IPS-18a (cell line): Measurements from ENCODE around the gene MLLT10.
"Not testable (repeated sequence)": the region's sequence is repeated elsewhere in the genome, so short reads cannot be mapped to it uniquely, and the experiment has no call there.

Experiments
- H3K27ac ChIP-seq: one replicate; pipeline ENCODE4 v1.5.1; 2013; ENCODE audit warnings: low read length
- H3K27me3 ChIP-seq: one replicate; pipeline ENCODE4 v1.6.1; 2013; ENCODE audit warnings: mild to moderate bottlenecking, low read length; ENCODE audit not compliant: control insufficient read depth, insufficient read depth
- H3K36me3 ChIP-seq: one replicate; pipeline ENCODE4 v1.6.1; 2013; ENCODE audit warnings: low read depth, low read length; ENCODE audit not compliant: control insufficient read depth
- H3K4me1 ChIP-seq: one replicate; pipeline ENCODE4 v1.6.1; 2013; ENCODE audit warnings: low read depth, low read length; ENCODE audit not compliant: control insufficient read depth
- H3K4me3 ChIP-seq: one replicate; pipeline ENCODE4 v1.5.1; 2013; ENCODE audit warnings: low read length
- H3K9ac ChIP-seq: one replicate; pipeline ENCODE4 v1.6.1; 2013; ENCODE audit warnings: mild to moderate bottlenecking, low read length, moderate library complexity
- H3K9me3 ChIP-seq: one replicate; pipeline ENCODE4 v1.6.1; 2013; ENCODE audit warnings: low read depth, low read length; ENCODE audit not compliant: control insufficient read depth

MLLT10 gene

DNA sequence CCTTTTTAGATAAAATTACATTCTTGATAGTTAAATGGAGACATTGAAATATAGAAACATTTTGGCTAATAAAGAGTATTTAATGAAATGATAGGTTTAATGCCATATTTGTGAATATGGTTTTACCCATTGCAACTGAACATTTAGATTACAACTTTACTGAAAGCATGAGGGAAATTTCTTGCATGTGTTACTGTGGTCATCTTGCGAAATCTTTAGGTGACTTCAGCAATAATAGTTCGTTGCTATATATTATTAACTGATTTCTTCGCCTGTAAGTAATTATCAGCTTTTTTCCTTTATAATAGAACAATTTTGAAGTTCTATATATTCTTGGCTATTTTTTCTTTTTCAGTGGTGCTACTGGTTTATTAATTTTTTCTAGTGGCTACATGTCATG lies 83.2 kb downstream of the MLLT10 start:
- Histone ChIP-seq H3K27ac (no peak overlapping the region), H3K9ac (no peak overlapping the region), H3K4me3 (no peak overlapping the region), H3K36me3 (peaks cover 3% of the 10 kb centered on the region), H3K27me3 (no peaks in the 10 kb centered on the region), H3K9me3 (no peaks in the 10 kb centered on the region), H3K4me1 (no peaks in the 10 kb centered on the region)

GRCh38 chr10:21623291-21623690 lies 89.3 kb downstream of the MLLT10 start:
- Histone ChIP-seq H3K36me3 (peaks cover 14% of the 10 kb centered on the region), H3K4me3 (no peak overlapping the region)

GRCh38 chr10:21624421-21624820 lies 90.4 kb downstream of the MLLT10 start:
- H3K27ac ChIP-seq, H3K9me3 ChIP-seq, H3K27me3 ChIP-seq, H3K4me1 ChIP-seq, H3K4me3 ChIP-seq, H3K9ac ChIP-seq: not testable (repeated sequence)
- peaks cover 14% of the 10 kb centered on the region for H3K36me3 ChIP-seq

More at GRCh38 chr10:21623291-21623690, 89.3 kb downstream of the MLLT10 start:
- H3K9me3 ChIP-seq = no peaks in the 10 kb centered on the region
- H3K27ac ChIP-seq = no peak overlapping the region
- H3K27me3 ChIP-seq = no peaks in the 10 kb centered on the region
- H3K4me1 ChIP-seq = no peaks in the 10 kb centered on the region
- H3K9ac ChIP-seq = no peak overlapping the region

- Histone ChIP-seq H3K27me3 (no peaks in the 10 kb centered on the region), H3K4me1 (no peaks in the 10 kb centered on the region), H3K27ac (no peak overlapping the region), H3K36me3 (peaks cover 15% of the 10 kb centered on the region), H3K9ac (no peak overlapping the region), H3K9me3 (no peaks in the 10 kb centered on the region), H3K4me3 (no peak overlapping the region)
Measured at GRCh38 chr10:21624951-21625350, 90.9 kb downstream of the MLLT10 start.

DNA sequence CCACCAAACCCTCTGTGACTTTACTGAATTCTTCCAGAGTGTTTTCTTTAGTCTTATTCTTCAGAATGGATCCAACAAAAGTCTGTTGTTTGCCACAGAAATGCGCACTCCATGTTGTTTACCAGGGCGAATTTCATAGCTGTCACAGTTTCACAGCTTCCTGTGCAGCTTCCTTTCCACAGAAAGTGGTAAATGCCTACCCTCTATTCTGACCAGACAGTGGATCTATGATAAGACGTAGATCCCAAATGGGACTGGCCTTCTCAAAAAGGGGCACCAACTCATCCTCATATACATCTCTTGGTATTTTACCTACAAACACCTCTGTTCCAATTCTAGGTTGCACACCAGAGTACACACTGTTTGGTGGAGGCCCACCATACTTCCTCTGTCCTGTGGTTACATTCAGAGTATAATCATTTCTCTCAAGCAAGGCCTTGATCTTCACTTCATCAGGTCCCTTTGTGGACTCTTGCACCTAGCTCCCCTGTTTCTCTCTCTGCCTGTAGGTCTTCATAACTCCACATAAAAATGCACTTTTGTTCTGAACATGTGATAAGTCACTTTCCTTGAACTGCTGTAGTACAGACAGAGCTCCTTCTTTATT lies 91.7 kb downstream of the MLLT10 start:
- Histone ChIP-seq H3K27me3 (no peaks in the 10 kb centered on the region), H3K9ac (no peak overlapping the region), H3K9me3 (no peaks in the 10 kb centered on the region), H3K4me3 (no peak overlapping the region), H3K27ac (no peak overlapping the region), H3K36me3 (peaks cover 13% of the 10 kb centered on the region), H3K4me1 (no peaks in the 10 kb centered on the region)

- H3K4me1 ChIP-seq = no peaks in the 10 kb centered on the region
- H3K36me3 ChIP-seq = peaks cover 13% of the 10 kb centered on the region
Measured at GRCh38 chr10:21626457-21627161, 92.6 kb downstream of the MLLT10 start.

DNA sequence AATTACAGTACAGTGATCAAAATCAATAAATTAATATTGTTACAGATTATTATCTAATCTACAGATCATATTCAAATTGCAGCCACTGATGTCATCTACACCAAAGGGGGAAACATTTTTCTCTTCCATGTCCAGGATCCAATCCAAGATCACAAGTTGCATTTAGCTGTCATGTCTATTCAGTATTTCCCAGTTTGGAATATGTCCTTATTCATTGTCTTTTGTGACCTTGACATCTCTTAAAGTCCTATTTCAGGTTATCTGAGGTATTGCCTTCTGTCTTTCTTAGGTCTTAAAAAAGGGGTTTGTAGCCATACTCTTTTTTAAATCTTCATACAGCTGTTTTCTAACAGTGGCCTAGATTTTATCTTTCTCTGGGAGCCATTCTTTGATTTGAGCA lies 93.3 kb downstream of the MLLT10 start:
- H3K9ac ChIP-seq = no peak overlapping the region
- peaks cover 13% of the 10 kb centered on the region for H3K36me3 ChIP-seq
- no peaks in the 10 kb centered on the region for H3K4me1 ChIP-seq
- H3K27me3 ChIP-seq = no peaks in the 10 kb centered on the region
- H3K27ac ChIP-seq = no peak overlapping the region
- H3K4me3 ChIP-seq = no peak overlapping the region
- no peaks in the 10 kb centered on the region for H3K9me3 ChIP-seq

More at GRCh38 chr10:21626457-21627161, 92.6 kb downstream of the MLLT10 start:
- no peak overlapping the region for H3K4me3 ChIP-seq
- no peaks in the 10 kb centered on the region for H3K9me3 ChIP-seq
- no peaks in the 10 kb centered on the region for H3K27me3 ChIP-seq
- H3K27ac ChIP-seq = no peak overlapping the region
- H3K9ac ChIP-seq = no peak overlapping the region

DNA sequence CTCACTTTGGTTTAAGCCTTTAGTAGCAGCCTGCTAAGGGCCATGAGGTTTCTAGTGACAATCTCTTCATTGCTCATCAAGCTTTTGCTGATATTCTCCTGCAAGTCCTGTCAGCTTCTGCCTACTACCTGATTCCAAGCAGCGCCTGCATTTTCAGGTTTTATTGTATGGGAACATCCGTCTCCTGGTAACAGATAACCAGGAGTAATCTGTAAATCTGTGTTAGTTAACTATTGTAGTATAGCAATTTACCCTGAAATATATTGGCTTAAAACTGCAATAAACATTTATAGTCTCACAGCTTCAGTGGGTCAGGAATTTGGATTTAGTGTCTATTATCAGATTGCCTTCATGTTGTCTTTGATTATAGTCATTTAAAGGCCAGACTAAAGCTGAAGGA lies 94.0 kb downstream of the MLLT10 start:
- Histone ChIP-seq H3K27me3 (no peaks in the 10 kb centered on the region), H3K36me3 (peaks cover 10% of the 10 kb centered on the region), H3K4me3 (no peak overlapping the region), H3K9ac (no peak overlapping the region), H3K9me3 (no peaks in the 10 kb centered on the region), H3K27ac (no peak overlapping the region), H3K4me1 (no peaks in the 10 kb centered on the region)

DNA sequence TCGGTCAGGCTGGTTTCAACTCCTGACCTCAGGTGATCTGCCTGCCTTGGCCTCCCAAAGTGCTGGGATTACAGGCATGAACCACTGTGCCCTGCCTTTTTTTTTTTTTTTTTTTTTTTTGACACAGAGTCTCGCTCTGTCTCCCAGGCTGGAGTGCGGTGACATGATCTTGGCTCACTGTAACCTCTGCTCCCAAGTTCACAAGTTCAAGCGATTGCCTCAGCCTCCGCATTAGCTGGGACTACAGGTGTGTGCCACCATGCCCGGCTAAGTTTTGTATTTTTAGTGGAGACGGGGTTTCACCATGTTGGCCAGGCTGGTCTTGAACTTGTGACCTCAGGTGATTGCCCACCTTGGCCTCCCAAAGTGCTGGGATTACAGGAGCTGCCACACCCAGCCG lies 94.6 kb downstream of the MLLT10 start:
- H3K36me3 ChIP-seq = peaks cover 10% of the 10 kb centered on the region
- not testable (repeated sequence) for H3K27ac ChIP-seq, H3K4me1 ChIP-seq

GRCh38 chr10:21634599-21635365 lies 100.8 kb downstream of the MLLT10 start:
- Histone ChIP-seq H3K36me3 (peaks cover 2% of the 10 kb centered on the region), H3K27ac (no peak overlapping the region), H3K27me3 (no peaks in the 10 kb centered on the region), H3K9me3 (no peaks in the 10 kb centered on the region), H3K9ac (no peak overlapping the region), H3K4me1 (peaks cover 28% of the 10 kb centered on the region), H3K4me3 (no peak overlapping the region)

More for the DNA sequence above, 94.6 kb downstream of the MLLT10 start:
- H3K4me3 ChIP-seq, H3K9ac ChIP-seq, H3K27me3 ChIP-seq, H3K9me3 ChIP-seq: not testable (repeated sequence)

DNA sequence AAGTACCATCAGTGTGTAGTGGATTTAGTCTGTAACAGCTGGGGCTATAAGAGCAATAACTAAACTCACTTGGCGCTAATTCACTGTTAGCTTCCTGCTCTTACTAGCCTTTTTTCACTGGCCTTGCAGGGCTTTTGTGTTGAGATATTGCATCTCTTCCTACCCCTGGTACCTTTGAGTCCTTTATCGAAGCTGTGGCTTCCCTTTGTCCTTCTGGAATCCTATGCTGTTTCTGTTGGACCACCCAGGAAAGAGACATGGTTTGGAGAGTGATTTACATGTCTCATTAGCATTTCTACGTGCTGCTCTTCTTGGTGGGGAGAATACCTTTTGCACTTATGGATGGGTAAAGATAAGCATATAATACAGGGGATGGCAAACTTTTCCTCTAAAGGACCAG lies 103.8 kb downstream of the MLLT10 start:
- H3K27ac ChIP-seq = no peak overlapping the region
- H3K27me3 ChIP-seq = no peaks in the 10 kb centered on the region
- no peaks in the 10 kb centered on the region for H3K9me3 ChIP-seq
- no peaks in the 10 kb centered on the region for H3K36me3 ChIP-seq
- no peak overlapping the region for H3K9ac ChIP-seq
- peaks cover 28% of the 10 kb centered on the region for H3K4me1 ChIP-seq
- H3K4me3 ChIP-seq = no peak overlapping the region
